ENCODE data around the gene SEL1L2. TPM values are rescaled to one million over a fixed set of nuclear protein-coding genes. Genes with fewer than 3 reads are reported as not detected.

SEL1L2 gene
- total RNA-seq, 2 donors from 2014 or later, result 0.28 TPM; not detected in 1

- H3K36me3 ChIP-seq, result no peaks in the 10 kb centered on the region
These were observed 897 bp upstream of the SEL1L2 start for GRCh38 chr20:13991311-13991710.

GRCh38 chr20:13984211-13984610 lies 6.2 kb downstream of the SEL1L2 start:
- H3K4me1 ChIP-seq (replicated peaks), result no peaks in the 10 kb centered on the region
- WGBS, result 85% methylated on average over 4 of the region's 4 CpGs
- H3K27ac ChIP-seq, result no peak overlapping the region
- H3K4me3 ChIP-seq, result no peak overlapping the region
- intact Hi-C loops (cut with DNase I), result no loop called here
- H3K9me3 ChIP-seq, result no peaks in the 10 kb centered on the region
- TF ChIP-seq CTCF (IDR thresholded peaks at IDR 0.05) (no peak), POLR2A (IDR thresholded peaks at IDR 0.05) (no peak), POLR2AphosphoS5 (IDR thresholded peaks at IDR 0.05) (no peak)
- no peaks in the 10 kb centered on the region for H3K27me3 ChIP-seq (replicated peaks; ENCODE audit: insufficient read depth)
- no peak for DNase-seq (ENCODE audit: low spot score)
- no peaks in the 10 kb centered on the region for H3K36me3 ChIP-seq

More at GRCh38 chr20:13991311-13991710, 897 bp upstream of the SEL1L2 start:
- 29% methylated on average over 1 of the region's 1 CpG for WGBS
- Histone ChIP-seq H3K27me3 (replicated peaks; ENCODE audit: insufficient read depth) (no peaks in the 10 kb centered on the region), H3K27ac (no peak overlapping the region), H3K9me3 (no peaks in the 10 kb centered on the region), H3K4me3 (no peak overlapping the region), H3K4me1 (replicated peaks) (no peaks in the 10 kb centered on the region)
- intact Hi-C loops (cut with DNase I), result loop anchor here (10.0 kb wide), 1 partner anchor 63 kb away; no protein-coding TSS in a partner anchor
- no peak for TF ChIP-seq CTCF (IDR thresholded peaks at IDR 0.05)
- TF ChIP-seq POLR2AphosphoS5 (IDR thresholded peaks at IDR 0.05), result no peak
- TF ChIP-seq POLR2A (IDR thresholded peaks at IDR 0.05), result no peak
- no peak for DNase-seq (ENCODE audit: low spot score)

GRCh38 chr20:13960525-13960924 lies 29.9 kb downstream of the SEL1L2 start:
- TF ChIP-seq POLR2AphosphoS5 (IDR thresholded peaks at IDR 0.05) (no peak), CTCF (IDR thresholded peaks at IDR 0.05) (no peak), POLR2A (IDR thresholded peaks at IDR 0.05) (no peak)
- no peaks in the 10 kb centered on the region for H3K36me3 ChIP-seq
- intact Hi-C loops (cut with DNase I), result no loop called here

GRCh38 chr20:13960119-13960518 lies 30.3 kb downstream of the SEL1L2 start:
- WGBS, result 42% methylated on average over 2 of the region's 2 CpGs
- Histone ChIP-seq H3K27ac (no peak overlapping the region), H3K4me3 (no peak overlapping the region), H3K4me1 (replicated peaks) (no peaks in the 10 kb centered on the region), H3K27me3 (replicated peaks; ENCODE audit: insufficient read depth) (no peaks in the 10 kb centered on the region), H3K9me3 (no peaks in the 10 kb centered on the region), H3K36me3 (no peaks in the 10 kb centered on the region)
- intact Hi-C loops (cut with DNase I), result no loop called here
- no peak for DNase-seq (ENCODE audit: low spot score)
- TF ChIP-seq POLR2AphosphoS5 (IDR thresholded peaks at IDR 0.05) (no peak), CTCF (IDR thresholded peaks at IDR 0.05) (no peak), POLR2A (IDR thresholded peaks at IDR 0.05) (no peak)

More at GRCh38 chr20:13960525-13960924, 29.9 kb downstream of the SEL1L2 start:
- no peaks in the 10 kb centered on the region for H3K4me1 ChIP-seq (replicated peaks)
- DNase-seq (ENCODE audit: low spot score), result no peak
- H3K27ac ChIP-seq, result no peak overlapping the region
- 55% methylated on average over 3 of the region's 3 CpGs for WGBS
- no peak overlapping the region for H3K4me3 ChIP-seq
- no peaks in the 10 kb centered on the region for H3K9me3 ChIP-seq
- H3K27me3 ChIP-seq (replicated peaks; ENCODE audit: insufficient read depth), result no peaks in the 10 kb centered on the region

- DNase-seq (ENCODE audit: low spot score), result no peak
- H3K4me1 ChIP-seq (replicated peaks), result no peaks in the 10 kb centered on the region
- 69% methylated on average over 6 of the region's 6 CpGs for WGBS
- H3K27me3 ChIP-seq (replicated peaks; ENCODE audit: insufficient read depth), result no peaks in the 10 kb centered on the region
- no peaks in the 10 kb centered on the region for H3K9me3 ChIP-seq
- no peak overlapping the region for H3K4me3 ChIP-seq
- no peaks in the 10 kb centered on the region for H3K36me3 ChIP-seq
- TF ChIP-seq CTCF (IDR thresholded peaks at IDR 0.05) (no peak), POLR2AphosphoS5 (IDR thresholded peaks at IDR 0.05) (no peak), POLR2A (IDR thresholded peaks at IDR 0.05) (no peak)
- H3K27ac ChIP-seq, result no peak overlapping the region
- intact Hi-C loops (cut with DNase I), result no loop called here
These were observed 37.2 kb downstream of the SEL1L2 start for GRCh38 chr20:13953227-13953626.
